Stimulated activated CD8-positive, alpha-beta memory T cell treated with anti-CD3 and anti-CD28 coated beads, Interleukin-4, amount 100 ng/mL, for 4 hours (primary cell): ENCODE data around the gene LRCH1.

ENCODE experiments used
- DNase-seq, 2 donors: peaks; one replicate each; pipeline ENCODE4 v3.0.0-alpha.2; 2020; ENCODE audit warnings: low read depth in 2 of 2, low spot score in 1 of 2

LRCH1 gene

GRCh38 chr13:46535002-46535401 is 18.0 kb upstream of the LRCH1 start:
- no peak for DNase-seq

- no peak for DNase-seq
Measured at GRCh38 chr13:46535825-46536224, 17.1 kb upstream of the LRCH1 start.

GRCh38 chr13:46536341-46536740 is 16.6 kb upstream of the LRCH1 start:
- DNase-seq, result no peak

GRCh38 chr13:46539231-46539630 is 13.7 kb upstream of the LRCH1 start:
- DNase-seq, result no peak

- DNase-seq, result no peak
Measured at GRCh38 chr13:46541210-46541609, 11.8 kb upstream of the LRCH1 start.

GRCh38 chr13:46542833-46543232 is 10.1 kb upstream of the LRCH1 start:
- DNase-seq, result no peak

GRCh38 chr13:46543287-46543686 is 9.7 kb upstream of the LRCH1 start:
- no peak for DNase-seq

GRCh38 chr13:46544208-46544607 is 8.8 kb upstream of the LRCH1 start:
- DNase-seq, result no peak

GRCh38 chr13:46544811-46545210 is 8.2 kb upstream of the LRCH1 start:
- DNase-seq, result no peak

- no peak for DNase-seq
Measured at GRCh38 chr13:46546084-46546768, 6.7 kb upstream of the LRCH1 start.

- no peak for DNase-seq
Measured at GRCh38 chr13:46550822-46551221, 2.1 kb upstream of the LRCH1 start.

GRCh38 chr13:46551410-46552302 is 1.3 kb upstream of the LRCH1 start:
- DNase-seq, result peak; percentile 30 to 34

GRCh38 chr13:46552303-46552682 is 677 bp upstream of the LRCH1 start:
- no peak for DNase-seq

- no peak for DNase-seq
Measured at GRCh38 chr13:46553521-46553885, 533 bp downstream of the LRCH1 start.

- DNase-seq, result peak; percentile 28 to 49
Measured at GRCh38 chr13:46553886-46554858, 1.2 kb downstream of the LRCH1 start.

GRCh38 chr13:46554951-46555350 is 2.0 kb downstream of the LRCH1 start:
- DNase-seq, result no peak

- DNase-seq, result no peak
Measured at GRCh38 chr13:46555722-46556417, 2.9 kb downstream of the LRCH1 start.

GRCh38 chr13:46556418-46556779 is 3.4 kb downstream of the LRCH1 start:
- DNase-seq, result no peak

- DNase-seq, result no peak
Measured at GRCh38 chr13:46559272-46559805, 6.4 kb downstream of the LRCH1 start.

- DNase-seq, result no peak
Measured at GRCh38 chr13:46560778-46561177, 7.8 kb downstream of the LRCH1 start.

GRCh38 chr13:46561286-46561685 is 8.3 kb downstream of the LRCH1 start:
- no peak for DNase-seq
